Measurements from ENCODE around the gene IL17B.

GRCh38 chr5:149392718-149393117 lies 13.6 kb upstream of the IL17B start:
- TF ChIP-seq CTCF (IDR thresholded peaks at IDR 0.05; ENCODE audit: low read length) (no peak), EZH2 (IDR thresholded peaks at IDR 0.05; ENCODE audit: borderline replicate concordance, low read length) (no peak)
